ENCODE data around the gene CFAP119. TPM values are rescaled to one million over a fixed set of nuclear protein-coding genes. Genes with fewer than 3 reads are reported as not detected.

The CFAP119 gene
- total and polyA plus RNA-seq, 8 donors = 5.1 to 10.9 (median 6.8) TPM

GRCh38 chr16:30805056-30805369, 43.2 kb upstream of the CFAP119 start:
- peaks cover 0 to 29% of the 10 kb centered on the region in 2 donors for H3K4me1 ChIP-seq
- H3K9me3 ChIP-seq = no peaks in the 10 kb centered on the region
- TF ChIP-seq CTCF (IDR thresholded peaks at IDR 0.05) = no peak
- no peaks in the 10 kb centered on the region for H3K36me3 ChIP-seq
- intact Hi-C loops (cut with DNase I) = no loop called here
- peak overlapping the region; percentile 83 to 86 for H3K4me3 ChIP-seq
- no peak for DNase-seq
- peak; percentile 2 for ATAC-seq
- H3K27ac ChIP-seq = peak overlapping the region; percentile 87 to 94
- H3K27me3 ChIP-seq = no peaks in the 10 kb centered on the region

- H3K4me3 ChIP-seq = no peak overlapping the region
- H3K27ac ChIP-seq = no peak overlapping the region
- peaks cover 0 to 27% of the 10 kb centered on the region in 2 donors for H3K4me1 ChIP-seq
- no peaks in the 10 kb centered on the region for H3K9me3 ChIP-seq
- no peak for TF ChIP-seq CTCF (IDR thresholded peaks at IDR 0.05)
- no peaks in the 10 kb centered on the region for H3K27me3 ChIP-seq
- intact Hi-C loops (cut with DNase I) = no loop called here
- no peak for ATAC-seq
- H3K36me3 ChIP-seq = no peaks in the 10 kb centered on the region
- DNase-seq = no peak
These were observed 41.1 kb upstream of the CFAP119 start for GRCh38 chr16:30802936-30803335.

- ATAC-seq (no peak), DNase-seq (no peak)
- no peaks in the 10 kb centered on the region for H3K36me3 ChIP-seq
- H3K4me3 ChIP-seq = no peak overlapping the region
- no peak overlapping the region for H3K27ac ChIP-seq
- intact Hi-C loops (cut with DNase I) = no loop called here
- no peaks in the 10 kb centered on the region for H3K4me1 ChIP-seq
- no peak for TF ChIP-seq CTCF (IDR thresholded peaks at IDR 0.05)
- H3K27me3 ChIP-seq = no peaks in the 10 kb centered on the region
- H3K9me3 ChIP-seq = no peaks in the 10 kb centered on the region
These were observed 35.9 kb upstream of the CFAP119 start for GRCh38 chr16:30797670-30798309.

GRCh38 chr16:30794634-30795033, 32.8 kb upstream of the CFAP119 start:
- no peak overlapping the region for H3K4me3 ChIP-seq
- H3K27me3 ChIP-seq = no peaks in the 10 kb centered on the region
- no peak for DNase-seq
- TF ChIP-seq CTCF (IDR thresholded peaks at IDR 0.05) = no peak
- no peaks in the 10 kb centered on the region for H3K9me3 ChIP-seq
- no peaks in the 10 kb centered on the region for H3K36me3 ChIP-seq
- no peak overlapping the region for H3K27ac ChIP-seq
- H3K4me1 ChIP-seq = no peaks in the 10 kb centered on the region
- ATAC-seq = no peak
- intact Hi-C loops (cut with DNase I) = no loop called here

GRCh38 chr16:30793508-30794069, 31.7 kb upstream of the CFAP119 start:
- H3K4me3 ChIP-seq = no peak overlapping the region
- ATAC-seq (no peak), DNase-seq (no peak)
- H3K36me3 ChIP-seq = no peaks in the 10 kb centered on the region
- no peak for TF ChIP-seq CTCF (IDR thresholded peaks at IDR 0.05)
- H3K9me3 ChIP-seq = no peaks in the 10 kb centered on the region
- peaks cover 0 to 1% of the 10 kb centered on the region in 2 donors for H3K4me1 ChIP-seq
- no peaks in the 10 kb centered on the region for H3K27me3 ChIP-seq
- H3K27ac ChIP-seq = no peak overlapping the region
- intact Hi-C loops (cut with DNase I) = no loop called here
